NCI-H345 treated with DMSO at 0.1 percent for 48 hours (cell line): Measurements from ENCODE around the gene GALP.
"Not testable (repeated sequence)": the region's sequence is repeated elsewhere in the genome, so short reads cannot be mapped to it uniquely, and the experiment has no call there.

Source experiments
- DNase-seq: peaks from one replicate; lab custom pipeline; 2025; ENCODE audit not compliant: unreplicated experiment; lab: John Stamatoyannopoulos, UW

The GALP gene

DNA sequence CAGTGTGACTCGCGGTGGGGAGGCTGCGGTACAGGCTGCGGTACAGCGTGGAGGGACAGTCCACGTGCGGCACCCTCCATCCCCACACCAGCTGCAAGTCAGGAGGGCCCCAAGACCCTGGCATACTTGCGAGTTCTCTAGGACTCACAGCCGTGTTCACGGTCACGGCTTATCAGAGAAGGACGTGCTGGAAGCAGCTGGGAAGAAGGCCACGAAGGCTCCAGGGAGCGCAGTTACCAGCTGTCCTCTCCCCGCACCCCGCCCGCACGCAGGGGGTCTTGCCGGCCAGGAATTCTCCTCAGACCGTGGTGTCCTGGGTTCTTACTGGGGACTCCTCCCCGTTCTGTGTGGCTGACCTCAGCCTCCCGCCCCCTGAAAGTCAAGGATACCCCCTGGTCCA, 28.5 kb upstream of the GALP start:
- no peak for DNase-seq

DNA sequence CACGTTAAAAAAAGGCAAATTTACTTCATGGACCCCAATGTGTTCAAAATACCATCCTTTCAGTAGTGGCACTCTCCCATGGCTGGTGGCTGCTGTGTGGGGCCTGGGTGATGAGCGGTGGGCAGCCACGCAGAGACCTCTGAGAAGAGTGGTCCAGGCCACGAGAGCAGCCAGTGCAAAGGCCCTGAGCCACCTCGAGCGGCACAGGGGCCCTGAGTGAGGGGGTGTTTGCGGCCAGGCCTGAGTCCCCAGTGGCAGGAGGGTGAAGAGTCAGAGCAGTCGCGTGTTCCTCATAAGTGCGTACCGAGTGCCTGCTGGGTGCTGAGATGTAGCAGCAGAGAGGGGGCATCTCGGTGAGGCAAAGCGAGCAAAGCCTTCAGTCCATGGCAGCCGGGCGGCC, 27.7 kb upstream of the GALP start:
- DNase-seq = no peak

GRCh38 chr19:56148955-56149655, 26.7 kb upstream of the GALP start:
- not testable (repeated sequence) for DNase-seq

- DNase-seq = no peak
Measured at GRCh38 chr19:56149656-56150038, 26.2 kb upstream of the GALP start.

- no peak for DNase-seq
Measured at GRCh38 chr19:56150358-56150757, 25.4 kb upstream of the GALP start.

- DNase-seq = no peak
Measured at GRCh38 chr19:56152644-56153043, 23.2 kb upstream of the GALP start.

GRCh38 chr19:56153507-56153906, 22.3 kb upstream of the GALP start:
- no peak for DNase-seq

DNA sequence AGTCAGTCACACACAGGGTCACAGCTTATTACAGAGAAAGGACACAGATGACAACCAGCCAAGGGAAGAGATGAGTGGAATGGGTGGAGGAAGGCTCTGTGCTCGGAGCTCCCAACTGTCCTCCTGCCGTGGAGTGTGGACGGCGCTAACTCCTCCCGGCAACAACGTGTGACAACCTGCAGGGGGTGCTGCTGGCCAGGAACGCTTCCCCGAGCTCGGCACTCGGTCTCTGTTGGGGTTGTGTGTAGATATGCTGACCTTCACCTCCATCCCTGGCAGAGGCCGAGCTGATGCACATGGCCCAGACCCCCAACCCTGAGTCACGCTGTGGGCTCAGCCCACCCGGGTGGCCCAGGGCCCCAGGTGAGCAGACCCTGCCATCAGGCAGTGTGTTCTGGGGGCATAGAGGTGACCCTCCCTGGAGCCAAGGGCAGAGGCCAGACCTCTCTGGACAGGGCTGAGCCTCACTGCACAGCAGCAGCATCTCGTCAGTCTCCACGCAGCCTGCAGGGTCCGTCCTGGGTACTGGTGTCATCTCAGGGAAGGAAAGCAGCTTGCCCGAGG, 20.6 kb upstream of the GALP start:
- no peak for DNase-seq

DNA sequence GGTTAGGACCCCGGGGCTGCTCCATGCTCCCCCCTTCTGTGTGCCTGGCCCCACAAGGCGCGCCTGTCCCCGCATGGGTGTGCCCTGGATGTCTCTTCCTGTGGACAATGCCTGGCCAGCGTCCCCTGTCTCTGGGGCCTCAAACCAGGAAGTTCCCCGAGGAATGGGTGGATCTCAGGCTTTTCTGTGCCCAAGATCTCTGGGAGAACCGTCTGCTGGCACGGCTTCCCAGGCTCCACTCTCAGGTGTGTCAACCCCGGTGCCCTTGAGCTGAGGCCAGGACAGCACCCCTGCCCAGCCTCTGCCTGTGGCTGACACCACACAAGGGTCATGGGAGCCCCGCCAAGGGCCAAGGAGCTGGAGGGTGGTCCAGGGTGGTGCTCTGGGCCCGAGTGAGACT, 19.0 kb upstream of the GALP start:
- no peak for DNase-seq

DNA sequence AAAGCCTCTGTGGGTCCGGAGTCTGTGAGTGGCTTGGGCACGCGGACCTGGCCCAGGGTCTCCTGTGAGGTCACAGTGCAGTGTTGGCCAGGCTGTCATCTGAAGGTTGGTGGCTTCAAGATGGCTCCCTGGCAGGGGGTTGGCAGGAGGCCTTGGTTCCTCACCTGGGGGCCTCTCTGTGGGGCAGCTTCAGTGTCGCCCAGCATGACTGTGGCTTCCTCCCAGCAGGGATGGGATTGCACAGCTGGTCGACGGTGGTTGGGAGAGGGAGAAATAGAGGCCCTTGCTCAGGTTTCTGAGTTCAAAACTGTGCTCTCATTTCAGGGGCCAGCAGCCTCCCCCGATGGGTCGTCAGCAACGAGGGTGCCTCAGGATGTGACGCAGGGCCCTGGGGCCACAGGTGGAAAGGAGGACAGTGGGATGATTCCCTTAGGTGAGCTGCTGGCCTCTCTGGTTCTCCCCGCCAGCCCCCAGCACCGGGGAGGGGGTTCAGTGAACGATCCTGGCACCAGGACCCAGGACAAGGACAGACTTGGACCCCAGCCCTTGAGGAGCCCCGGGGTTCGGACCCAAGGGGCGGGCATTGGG, 17.5 kb upstream of the GALP start:
- DNase-seq = no peak

- no peak for DNase-seq
Measured at GRCh38 chr19:56159009-56159559, 16.7 kb upstream of the GALP start.

DNA sequence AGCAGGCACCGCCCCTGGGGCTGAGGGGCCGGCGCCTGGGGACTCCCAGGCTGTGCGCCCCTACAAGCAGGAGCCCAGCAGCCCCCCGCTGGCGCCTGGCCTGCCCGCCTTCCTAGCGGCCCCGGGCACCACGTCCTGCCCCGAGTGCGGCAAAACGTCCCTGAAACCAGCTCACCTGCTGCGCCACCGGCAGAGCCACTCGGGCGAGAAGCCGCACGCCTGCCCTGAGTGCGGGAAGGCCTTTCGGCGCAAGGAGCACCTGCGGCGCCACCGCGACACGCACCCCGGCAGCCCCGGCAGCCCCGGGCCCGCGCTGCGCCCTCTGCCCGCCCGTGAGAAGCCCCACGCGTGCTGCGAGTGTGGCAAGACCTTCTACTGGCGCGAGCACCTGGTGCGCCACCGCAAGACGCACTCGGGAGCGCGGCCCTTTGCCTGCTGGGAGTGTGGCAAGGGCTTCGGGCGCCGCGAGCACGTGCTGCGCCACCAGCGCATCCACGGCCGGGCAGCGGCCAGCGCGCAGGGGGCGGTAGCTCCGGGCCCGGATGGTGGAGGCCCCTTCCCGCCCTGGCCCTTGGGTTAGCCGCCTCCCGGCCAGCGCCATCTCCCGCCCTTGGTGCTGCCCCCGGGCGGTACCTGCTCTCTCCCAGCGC, 16.1 kb upstream of the GALP start:
- no peak for DNase-seq

DNA sequence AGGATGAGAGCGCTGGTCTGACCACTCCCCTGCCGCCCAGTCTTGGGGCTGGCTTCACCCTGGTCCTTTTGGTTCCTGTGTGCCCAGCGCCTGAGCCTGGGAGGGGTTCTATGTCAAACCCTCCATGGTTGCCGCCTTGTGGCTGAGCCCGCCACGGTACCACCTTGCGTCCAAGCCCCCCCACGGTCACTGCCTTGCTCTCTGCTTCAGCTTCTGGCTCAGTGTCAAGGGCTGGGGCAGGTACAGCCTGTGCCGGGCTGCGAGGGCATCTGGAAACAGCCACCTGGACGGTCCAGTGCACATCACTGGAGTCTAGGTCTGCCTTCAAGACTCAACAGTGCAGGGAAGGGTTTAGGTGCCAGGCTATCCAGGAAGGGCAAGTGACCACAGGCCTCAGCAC, 14.3 kb upstream of the GALP start:
- DNase-seq = no peak

DNA sequence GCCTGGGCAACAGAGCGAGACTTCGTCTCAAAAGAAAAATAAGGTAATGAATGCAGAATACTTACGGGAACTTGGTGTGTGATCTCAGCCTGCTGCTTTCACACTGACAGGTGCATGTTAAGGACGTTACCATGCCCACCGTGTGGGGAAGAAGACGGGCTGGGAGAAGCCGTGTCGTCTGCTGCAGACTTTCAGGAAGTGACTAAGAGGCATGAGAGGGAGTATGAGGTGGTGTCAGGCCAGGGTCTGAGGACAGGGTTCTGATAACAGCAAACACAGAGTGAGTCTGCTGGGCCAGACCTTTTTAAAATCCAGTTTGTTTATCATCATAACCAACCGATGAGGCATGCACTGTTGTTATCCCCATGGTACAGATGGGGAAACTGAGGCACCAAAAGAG, 13.6 kb upstream of the GALP start:
- DNase-seq = no peak

GRCh38 chr19:56163097-56163496, 12.7 kb upstream of the GALP start:
- DNase-seq = no peak

GRCh38 chr19:56167064-56167578, 8.7 kb upstream of the GALP start:
- DNase-seq = no peak

- DNase-seq = no peak
Measured at GRCh38 chr19:56170261-56170660, 5.5 kb upstream of the GALP start.

- DNase-seq = no peak
Measured at GRCh38 chr19:56174086-56174485, 1.7 kb upstream of the GALP start.

DNA sequence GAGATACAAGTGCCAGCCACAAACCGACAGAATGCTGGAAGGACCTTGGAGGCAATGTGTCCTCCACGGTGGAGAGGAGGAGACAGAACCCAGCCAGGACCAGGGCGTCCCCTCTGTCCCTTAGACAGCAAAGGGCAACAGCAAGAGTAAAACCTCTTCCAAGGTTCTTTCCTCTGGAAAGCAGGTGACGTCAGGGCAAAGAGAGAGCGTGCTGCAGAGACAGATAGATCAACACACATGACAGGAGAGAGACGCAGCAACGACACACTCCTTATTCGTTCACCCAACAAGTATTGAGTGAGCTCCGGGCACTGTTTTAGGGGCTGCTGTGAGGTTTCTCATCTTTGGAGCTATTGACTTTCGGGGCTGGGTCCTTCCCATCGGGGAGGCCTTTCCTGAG, 1.3 kb upstream of the GALP start:
- no peak for DNase-seq

DNA sequence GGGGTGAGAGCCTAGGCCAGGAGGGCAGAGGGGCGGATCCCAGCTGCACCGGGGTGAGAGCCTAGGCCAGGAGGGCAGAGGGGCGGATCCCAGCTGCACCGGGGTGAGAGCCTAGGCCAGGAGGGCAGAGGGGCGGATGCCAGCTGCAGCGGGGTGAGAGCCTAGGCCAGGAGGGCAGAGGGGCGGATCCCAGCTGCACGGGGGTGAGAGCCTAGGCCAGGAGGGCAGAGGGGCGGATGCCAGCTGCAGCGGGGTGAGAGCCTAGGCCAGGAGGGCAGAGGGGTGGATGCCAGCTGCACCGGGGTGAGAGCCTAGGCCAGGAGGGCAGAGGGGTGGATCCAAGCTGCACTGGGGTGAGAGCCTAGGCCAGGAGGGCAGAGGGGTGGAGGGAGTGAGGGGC, 502 bp downstream of the GALP start:
- not testable (repeated sequence) for DNase-seq

DNA sequence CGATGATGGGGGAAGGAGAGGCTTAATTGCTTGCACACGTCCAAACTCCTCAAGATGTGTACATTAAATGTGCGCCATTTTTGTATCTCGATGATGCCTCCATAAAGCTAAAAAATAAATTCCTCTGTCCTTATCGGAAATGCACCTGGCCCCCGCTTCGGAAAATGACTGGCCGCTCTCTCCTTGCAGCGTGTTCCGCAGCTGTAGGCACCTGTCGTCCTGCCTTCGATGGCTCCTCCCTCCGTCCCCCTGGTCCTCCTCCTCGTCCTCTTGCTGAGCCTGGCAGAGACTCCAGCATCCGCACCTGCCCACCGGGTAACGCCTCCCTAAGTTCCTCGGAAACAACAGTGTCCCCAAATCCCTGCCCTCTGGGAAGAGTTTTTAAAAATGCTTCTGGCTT, 1.1 kb downstream of the GALP start:
- DNase-seq = no peak
